Measurements from ENCODE around the gene DICER1.

GRCh38 chr14:95136631-95137030, 20.7 kb downstream of the DICER1 start:
- TF ChIP-seq POLR2A (IDR thresholded peaks at IDR 0.05): no peak
- TF ChIP-seq, protein P1, sequence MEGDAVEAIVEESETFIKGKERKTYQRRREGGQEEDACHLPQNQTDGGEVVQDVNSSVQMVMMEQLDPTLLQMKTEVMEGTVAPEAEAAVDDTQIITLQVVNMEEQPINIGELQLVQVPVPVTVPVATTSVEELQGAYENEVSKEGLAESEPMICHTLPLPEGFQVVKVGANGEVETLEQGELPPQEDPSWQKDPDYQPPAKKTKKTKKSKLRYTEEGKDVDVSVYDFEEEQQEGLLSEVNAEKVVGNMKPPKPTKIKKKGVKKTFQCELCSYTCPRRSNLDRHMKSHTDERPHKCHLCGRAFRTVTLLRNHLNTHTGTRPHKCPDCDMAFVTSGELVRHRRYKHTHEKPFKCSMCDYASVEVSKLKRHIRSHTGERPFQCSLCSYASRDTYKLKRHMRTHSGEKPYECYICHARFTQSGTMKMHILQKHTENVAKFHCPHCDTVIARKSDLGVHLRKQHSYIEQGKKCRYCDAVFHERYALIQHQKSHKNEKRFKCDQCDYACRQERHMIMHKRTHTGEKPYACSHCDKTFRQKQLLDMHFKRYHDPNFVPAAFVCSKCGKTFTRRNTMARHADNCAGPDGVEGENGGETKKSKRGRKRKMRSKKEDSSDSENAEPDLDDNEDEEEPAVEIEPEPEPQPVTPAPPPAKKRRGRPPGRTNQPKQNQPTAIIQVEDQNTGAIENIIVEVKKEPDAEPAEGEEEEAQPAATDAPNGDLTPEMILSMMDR (IDR thresholded peaks at IDR 0.05): no peak

All from heart left ventricle (tissue), 13 donors.